HepG2 (cell line): Measurements from ENCODE around the gene CDH8. TPM values are rescaled to one million over a fixed set of nuclear protein-coding genes. Genes with fewer than 3 reads are reported as not detected.

Source experiments
- ATAC-seq: fragments of 200-7000 bp; cut with Tn5 transposase; 3 replicates; pipeline ENCODE4 v1.9.1; 2020; ENCODE audit warnings: mild to moderate bottlenecking, moderate library complexity
- BruUV-seq: library from RNA; stranded (reverse); fragments of 400-500 nt; replicated peaks from 2 replicates; lab custom pipeline; 2021; lab: Mats Ljungman, UMichigan
- CTCF ChIA-PET: fragments of 300-600 bp; formaldehyde crosslinking; extraction: SDS; loops from one replicate; lab custom pipeline; 2021; ENCODE audit warnings: low total read pairs, inconsistent platforms, low intra/inter-chr PET ratio; lab: Yijun Ruan, JAX
- POLR2A ChIA-PET: fragments of 350-600 bp; sonication (Branson Sonifier 250); formaldehyde crosslinking; loops from one replicate; lab custom pipeline; 2020; ENCODE audit warnings: antibody characterized with exemption, inconsistent platforms; lab: Yijun Ruan, JAX
- DNase-seq: peaks from one replicate; pipeline ENCODE4 v3.0.0-alpha.2; 2015; ENCODE audit warnings: low spot score
- FAIRE-seq: peaks from 3 replicates; lab custom pipeline; 2011; peaks lifted over from hg19 to GRCh38; lab: Jason Lieb, UNC
- H2AFZ ChIP-seq: one replicate; pipeline ENCODE4 v1.6.1; 2011; ENCODE audit warnings: low read length, inconsistent platforms
- H3K27ac ChIP-seq: fragments of 300-600 bp; 3 replicates; pipeline ENCODE4 v1.8.0; 2011; ENCODE audit warnings: mixed run types, mild to moderate bottlenecking, mixed read lengths, low read length, inconsistent platforms; ENCODE audit not compliant: insufficient read depth; ENCODE audit errors: extremely low read length
- H3K27me3 ChIP-seq, 2 experiments: fragments of 200-600 bp in 1 of 2; 2 replicates in 1 of 2; 3 replicates in 1 of 2; pipeline versions ENCODE4 v1.6.0 to v1.8.0; 2011; ENCODE audit warnings: low read length in 2 of 2, mild to moderate bottlenecking in 2 of 2, moderate library complexity in 2 of 2, inconsistent platforms in 1 of 2; ENCODE audit not compliant: insufficient read depth in 2 of 2, control insufficient read depth in 1 of 2
- H3K36me3 ChIP-seq, 2 experiments: fragments of 200-600 bp in 1 of 2; replicated peaks in 1 of 2; 2 replicates in 1 of 2; 3 replicates in 1 of 2; pipeline versions ENCODE4 v1.5.1 to v1.8.0; 2011; ENCODE audit warnings: low read length in 2 of 2, inconsistent platforms in 1 of 2; ENCODE audit not compliant: insufficient read depth in 2 of 2, control insufficient read depth in 1 of 2
- H3K4me1 ChIP-seq: 2 replicates; pipeline ENCODE4 v1.5.1; 2012; ENCODE audit warnings: low read length, inconsistent platforms; ENCODE audit not compliant: insufficient read depth
- H3K4me2 ChIP-seq: 2 replicates; pipeline ENCODE4 v1.6.0; 2011; ENCODE audit warnings: low read depth, low read length, inconsistent platforms
- H3K4me3 ChIP-seq, 3 experiments: fragments of 200-600 bp in 1 of 3; sonication (generic), shearing (Covaris generic) in 1 of 3; replicated peaks in 1 of 3; 2 replicates each; pipeline ENCODE4 v1.5.1; 2011 to 2016; ENCODE audit warnings: low read length in 3 of 3, inconsistent platforms in 2 of 3, low read depth in 2 of 3, mild to moderate bottlenecking in 2 of 3, control low read depth in 1 of 3, mixed read lengths in 1 of 3; ENCODE audit not compliant: insufficient read depth in 1 of 3
- H3K79me2 ChIP-seq: one replicate; pipeline ENCODE4 v1.6.1; 2011; ENCODE audit warnings: low read length, inconsistent platforms; ENCODE audit not compliant: insufficient read depth
- H3K9ac ChIP-seq: 2 replicates; pipeline ENCODE4 v1.6.0; 2011; ENCODE audit warnings: mild to moderate bottlenecking, low read depth, low read length, inconsistent platforms; ENCODE audit not compliant: insufficient read depth
- H3K9me3 ChIP-seq: 2 replicates; pipeline ENCODE4 v1.5.1; 2012; ENCODE audit warnings: mild to moderate bottlenecking, low read length
- H4K20me1 ChIP-seq: 2 replicates; pipeline ENCODE4 v1.6.0; 2011; ENCODE audit warnings: inconsistent platforms, mild to moderate bottlenecking, low read length, moderate library complexity; ENCODE audit not compliant: insufficient read depth
- HNRNPK ChIP-seq: fragments of 200-400 bp; formaldehyde crosslinking; IDR thresholded peaks from 2 replicates; pipeline ENCODE4 v1.6.1; 2018; ENCODE audit warnings: low read length, low read depth, moderate library complexity, mild to moderate bottlenecking; ENCODE audit not compliant: poor library complexity, severe bottlenecking
- IRX3 ChIP-seq: sonication (generic); formaldehyde crosslinking; IDR thresholded peaks from 2 replicates; pipeline ENCODE4 v1.8.1; 2023; ENCODE audit warnings: mild to moderate bottlenecking, low read depth, missing genetic modification reagents, borderline replicate concordance
- MED8 ChIP-seq: sonication (generic); formaldehyde crosslinking; IDR thresholded peaks from 2 replicates; pipeline ENCODE4 v1.8.1; 2023; ENCODE audit warnings: mild to moderate bottlenecking, missing genetic modification reagents; ENCODE audit not compliant: insufficient replicate concordance
- XBP1 ChIP-seq: sonication (generic); formaldehyde crosslinking; IDR thresholded peaks from 2 replicates; pipeline ENCODE4 v1.5.0; 2020; ENCODE audit warnings: missing genetic modification reagents
- ZBTB44 ChIP-seq: sonication (generic); formaldehyde crosslinking; IDR thresholded peaks from 2 replicates; pipeline ENCODE4 v1.4.0; 2020; ENCODE audit warnings: missing genetic modification reagents
- ZNF451 ChIP-seq: sonication (generic); formaldehyde crosslinking; IDR thresholded peaks from 2 replicates; pipeline ENCODE4 v1.5.0; 2020; ENCODE audit warnings: mild to moderate bottlenecking, missing genetic modification reagents
- ZNF558 ChIP-seq: sonication (generic); formaldehyde crosslinking; IDR thresholded peaks from 2 replicates; pipeline ENCODE4 v1.9.0; 2022; ENCODE audit warnings: mild to moderate bottlenecking, missing genetic modification reagents, borderline replicate concordance
- ZNF577 ChIP-seq: sonication (generic); formaldehyde crosslinking; IDR thresholded peaks from 2 replicates; pipeline ENCODE4 v1.4.0; 2020; ENCODE audit warnings: mild to moderate bottlenecking, low read depth, missing genetic modification reagents, borderline replicate concordance
- in situ Hi-C: cut with HindIII; loops from 2 replicates; pipeline ENCODE4 v1.10.0; 2017; ENCODE audit warnings: low pct_unique_long_range_greater_than_20kb; ENCODE audit not compliant: extremely low pct_ligation_motif_present
- intact Hi-C: fragments of 100-400 bp; cut with micrococcal nuclease; formaldehyde crosslinking; loops from one replicate; pipeline ENCODE4 v1.10.0; 2022; ENCODE audit not compliant: unreplicated experiment
- polyA plus RNA-seq, 8 experiments: library from polyadenylated mRNA; depleted of rRNA in 3 of 8; stranded (reverse) in 7 of 8; unstranded in 1 of 8; fragments of >200 nt; fragmentation: Illumina TruSeq in 4 of 8; extraction: Trizol in 4 of 8; gene quantifications; 2 replicates each; pipeline versions ENCODE4 v1.2.1 to v1.2.3, GENCODE V29; 2011 to 2016; ENCODE audit warnings: low read depth in 4 of 8, missing spikeins in 1 of 8, mixed read lengths in 1 of 8; ENCODE audit not compliant: insufficient read depth in 1 of 8
- total RNA-seq, 5 experiments: library from RNA; depleted of rRNA; stranded (reverse); fragments of >200 nt; fragmentation: Illumina TruSeq; extraction: Trizol; gene quantifications; 2 replicates each; pipeline ENCODE4 v1.2.3, GENCODE V29; 2016; ENCODE audit warnings: low read depth in 1 of 5

CDH8 gene
- total and polyA plus RNA-seq, 2 of the 13 experiments (the other 11 are each of a cell fraction or from before 2014, with no cell fraction given) = not detected

- no peak for TF ChIP-seq MED8 (CRISPR knock-in tag)
- no peak for TF ChIP-seq ZNF577
- no peak for TF ChIP-seq ZBTB44 (CRISPR knock-in tag)
- no peak for TF ChIP-seq IRX3 (CRISPR knock-in tag)
- no peak for TF ChIP-seq ZNF451 (CRISPR knock-in tag)
- TF ChIP-seq ZNF558 (CRISPR knock-in tag) = no peak
These were observed 309.5 kb downstream of the CDH8 start (continued) for GRCh38 chr16:61726701-61727100.

DNA sequence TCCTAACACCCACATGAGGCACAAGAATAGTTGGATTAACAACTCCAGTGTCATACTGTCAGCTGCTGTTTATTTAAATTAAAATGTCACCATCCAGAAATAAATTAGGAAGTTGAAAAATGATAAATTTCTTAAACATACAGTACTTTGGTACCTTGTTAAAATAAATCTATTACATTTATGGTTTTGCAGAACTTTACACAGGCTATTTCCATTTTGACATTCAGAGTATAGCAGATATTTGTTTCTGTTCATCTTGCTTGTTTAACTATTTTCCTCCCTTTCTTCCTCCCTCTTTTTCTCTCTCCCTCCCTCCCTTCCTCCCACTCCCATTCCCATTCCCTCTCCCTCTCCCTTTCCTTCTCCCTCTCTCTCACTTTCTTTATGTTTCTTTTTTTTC, 310.1 kb downstream of the CDH8 start:
- no peak overlapping the region for H2AFZ ChIP-seq
- H3K9me3 ChIP-seq = peaks cover 24% of the 10 kb centered on the region
- H4K20me1 ChIP-seq = no peaks in the 10 kb centered on the region
- POLR2A ChIA-PET = no interaction called here
- no peaks in the 10 kb centered on the region for H3K36me3 ChIP-seq
- DNase-seq (no peak), FAIRE-seq (no peak), ATAC-seq (no peak)
- no peaks in the 10 kb centered on the region for H3K27me3 ChIP-seq
- no peak overlapping the region for H3K4me3 ChIP-seq
- TF ChIP-seq HNRNPK = peak; percentile 95
- no peak for TF ChIP-seq XBP1 (CRISPR knock-in tag)
- intact Hi-C loops (no loop called here), in situ Hi-C loops (no loop called here)
- no peak overlapping the region for H3K27ac ChIP-seq
- no peaks in the 10 kb centered on the region for H3K4me1 ChIP-seq
- no TSS peak for BruUV-seq
- H3K79me2 ChIP-seq = no peaks in the 10 kb centered on the region
- no peak overlapping the region for H3K9ac ChIP-seq
- CTCF ChIA-PET = no interaction called here
- H3K4me2 ChIP-seq = no peak overlapping the region
